A549 (cell line): Measurements from ENCODE around the gene MAPK6. TPM values are rescaled to one million over a fixed set of nuclear protein-coding genes. Genes with fewer than 3 reads are reported as not detected.

Experiments used
- ATAC-seq, 2 experiments: fragments of 200-7000 bp in 1 of 2; fragments of >200 bp in 1 of 2; cut with Nextera tagmentation in 1 of 2; cut with Tn5 transposase in 1 of 2; 3 replicates each; pipeline versions ENCODE4 v1.8.0 to v1.9.1; 2018 to 2020; ENCODE audit warnings: mild to moderate bottlenecking in 1 of 2, moderate library complexity in 1 of 2
- CTCF ChIA-PET: fragments of 300-600 bp; sonication (Branson Sonifier 250); formaldehyde crosslinking; extraction: SDS; loops from one replicate; lab custom pipeline; 2021; ENCODE audit warnings: antibody characterized with exemption, inconsistent platforms; lab: Yijun Ruan, JAX
- POLR2A ChIA-PET: fragments of 350-600 bp; formaldehyde crosslinking; extraction: SDS; loops from one replicate; lab custom pipeline; 2021; ENCODE audit warnings: antibody characterized with exemption, inconsistent platforms; lab: Yijun Ruan, JAX
- DNase-seq, 2 experiments: peaks; one replicate each; pipeline versions ENCODE4 v3.0.0 to v3.0.0-alpha.2; 2011 to 2016; ENCODE audit warnings: low read depth in 1 of 2, low spot score in 1 of 2
- FAIRE-seq: peaks from 2 replicates; lab custom pipeline; 2011; peaks lifted over from hg19 to GRCh38; lab: Jason Lieb, UNC
- H3K27ac ChIP-seq, 2 experiments: fragments of >200 bp; sonication (Bioruptor Twin); formaldehyde crosslinking; 3 replicates each; pipeline ENCODE4 v1.5.1; 2016 to 2017
- H3K4me1 ChIP-seq: fragments of >200 bp; sonication (Bioruptor Twin); formaldehyde crosslinking; 3 replicates; pipeline ENCODE4 v1.6.1; 2016
- H3K4me2 ChIP-seq: fragments of >200 bp; sonication (Bioruptor Twin); formaldehyde crosslinking; 3 replicates; pipeline ENCODE4 v1.6.1; 2016
- H3K4me3 ChIP-seq: fragments of >200 bp; sonication (Bioruptor Twin); formaldehyde crosslinking; 3 replicates; pipeline ENCODE4 v1.5.1; 2016
- H3K9me3 ChIP-seq: fragments of >200 bp; sonication (Bioruptor Twin); formaldehyde crosslinking; 3 replicates; pipeline ENCODE4 v1.6.1; 2016
- ATOH8 ChIP-seq: fragments of 250-450 bp; sonication (Bioruptor Pico); IDR thresholded peaks from 2 replicates; pipeline ENCODE4 v1.5.0; 2020; ENCODE audit warnings: low read depth, mild to moderate bottlenecking, moderate library complexity
- BHLHE40 ChIP-seq: IDR thresholded peaks from 2 replicates; pipeline ENCODE4 v1.6.1; 2012; ENCODE audit warnings: low read depth, low read length, inconsistent platforms
- CBX2 ChIP-seq: fragments of 200-600 bp; sonication (generic); IDR thresholded peaks from 2 replicates; pipeline ENCODE4 v1.6.1; 2016; ENCODE audit warnings: low read depth, mild to moderate bottlenecking, borderline replicate concordance
- CBX8 ChIP-seq: fragments of 200-600 bp; sonication (generic); IDR thresholded peaks from 2 replicates; pipeline ENCODE4 v1.6.1; 2016
- CHD2 ChIP-seq: fragments of 150-350 bp; IDR thresholded peaks from 2 replicates; pipeline ENCODE4 v1.6.1; 2014; ENCODE audit warnings: low read length; ENCODE audit not compliant: partially characterized antibody
- CHD4 ChIP-seq: fragments of 200-600 bp; sonication (generic); IDR thresholded peaks from 2 replicates; pipeline ENCODE4 v1.6.1; 2016; ENCODE audit warnings: antibody characterized with exemption, mild to moderate bottlenecking, borderline replicate concordance
- ELK1 ChIP-seq: fragments of 150-350 bp; IDR thresholded peaks from 2 replicates; pipeline ENCODE4 v1.6.1; 2014; ENCODE audit warnings: low read depth, mild to moderate bottlenecking, low read length
- FOSL2 ChIP-seq, 2 experiments: fragments of 450-650 bp in 1 of 2; fragments of >200 bp in 1 of 2; sonication (Bioruptor Twin) in 1 of 2; formaldehyde crosslinking; IDR thresholded peaks; 2 replicates each; pipeline versions ENCODE4 v1.5.0 to v1.6.1; 2016 to 2020; ENCODE audit warnings: mild to moderate bottlenecking in 1 of 2, moderate library complexity in 1 of 2
- FOXS1 ChIP-seq: fragments of 250-450 bp; sonication (Bioruptor Pico); IDR thresholded peaks from 2 replicates; pipeline ENCODE4 v1.5.0; 2020; ENCODE audit warnings: mild to moderate bottlenecking, moderate library complexity
- HDAC2 ChIP-seq: fragments of 200-600 bp; sonication (generic); IDR thresholded peaks from 2 replicates; pipeline ENCODE4 v1.6.1; 2016
- HEYL ChIP-seq: fragments of 250-450 bp; sonication (Bioruptor Pico); IDR thresholded peaks from 2 replicates; pipeline ENCODE4 v1.8.0; 2021; ENCODE audit warnings: mild to moderate bottlenecking, moderate library complexity
- HMGXB4 ChIP-seq: fragments of 250-450 bp; sonication (Bioruptor Pico); IDR thresholded peaks from 2 replicates; pipeline ENCODE4 v1.5.0; 2021; ENCODE audit warnings: mild to moderate bottlenecking, moderate library complexity, borderline replicate concordance
- HOXB5 ChIP-seq: fragments of 250-450 bp; sonication (Bioruptor Pico); IDR thresholded peaks from 2 replicates; pipeline ENCODE4 v1.5.0; 2020; ENCODE audit warnings: mild to moderate bottlenecking, moderate library complexity
- JUN ChIP-seq, 2 experiments: fragments of >200 bp; sonication (Bioruptor Twin); formaldehyde crosslinking; IDR thresholded peaks; 2 replicates in 1 of 2; 3 replicates in 1 of 2; pipeline ENCODE4 v1.6.1; 2016 to 2017
- KDM5A ChIP-seq: fragments of 200-600 bp; sonication (generic); IDR thresholded peaks from 2 replicates; pipeline ENCODE4 v1.6.1; 2016; ENCODE audit warnings: antibody characterized with exemption, mild to moderate bottlenecking
- MAFK ChIP-seq: fragments of 450-650 bp; IDR thresholded peaks from 2 replicates; pipeline ENCODE4 v1.6.1; 2014; ENCODE audit not compliant: partially characterized antibody
- MAX ChIP-seq: IDR thresholded peaks from 2 replicates; pipeline ENCODE4 v1.6.1; 2012
- MYC ChIP-seq: IDR thresholded peaks from 2 replicates; pipeline ENCODE4 v1.6.1; 2012; ENCODE audit warnings: mild to moderate bottlenecking, inconsistent platforms, low read length, improper control_type of control experiment, borderline replicate concordance
- NPAS2 ChIP-seq: fragments of 250-450 bp; sonication (Bioruptor Pico); IDR thresholded peaks from 2 replicates; pipeline ENCODE4 v1.8.0; 2022; ENCODE audit warnings: mild to moderate bottlenecking, moderate library complexity, borderline replicate concordance
- PBX3 ChIP-seq: IDR thresholded peaks from 2 replicates; pipeline ENCODE4 v1.6.1; 2012
- POLR2A ChIP-seq: IDR thresholded peaks from 2 replicates; pipeline ENCODE4 v1.6.1; 2012; ENCODE audit warnings: mild to moderate bottlenecking, low read length
- SMC3 ChIP-seq: fragments of >200 bp; sonication (Bioruptor Twin); formaldehyde crosslinking; IDR thresholded peaks from 3 replicates; pipeline ENCODE4 v1.6.1; 2018; ENCODE audit warnings: inconsistent platforms
- TP53 ChIP-seq: fragments of 250-450 bp; sonication (Bioruptor Pico); IDR thresholded peaks from 2 replicates; pipeline ENCODE4 v1.5.0; 2021; ENCODE audit warnings: mild to moderate bottlenecking, moderate library complexity
- ZC3H11A ChIP-seq: fragments of 450-650 bp; IDR thresholded peaks from 2 replicates; pipeline ENCODE4 v1.6.1; 2014; ENCODE audit warnings: antibody characterized with exemption, mild to moderate bottlenecking
- ZFP36 ChIP-seq: fragments of 450-650 bp; IDR thresholded peaks from 2 replicates; pipeline ENCODE4 v1.6.1; 2014; ENCODE audit warnings: borderline replicate concordance; ENCODE audit not compliant: partially characterized antibody
- ZNF302 ChIP-seq: fragments of 250-450 bp; sonication (Bioruptor Pico); IDR thresholded peaks from 2 replicates; pipeline ENCODE4 v1.9.0; 2021; ENCODE audit warnings: inconsistent platforms, mild to moderate bottlenecking, moderate library complexity
- WGBS: methylation state at CpG from one replicate; pipeline ENCODE4 v1.1.6; 2017; ENCODE audit errors: missing lambda C conversion rate; 5-methylcytosine and 5-hydroxymethylcytosine counted together
- polyA plus RNA-seq, 4 experiments: library from polyadenylated mRNA; depleted of rRNA in 3 of 4; stranded (reverse); fragments of >200 nt; fragmentation: RNase III in 1 of 4; extraction: RNeasy Plus Mini Kit Qiagen cat#74134 plus additional on column Dnase treatment in 1 of 4; gene quantifications; 2 replicates in 3 of 4; 3 replicates in 1 of 4; pipeline ENCODE4 v1.2.3, GENCODE V29; 2011 to 2017

MAPK6 gene
- polyA plus RNA-seq, 2 of the 4 experiments (the other 2 are of a cell fraction), result 49.1 to 126 TPM

GRCh38 chr15:51982770-51983103 lies 36.3 kb upstream of the MAPK6 start:
- H3K4me1 ChIP-seq, result peaks cover 22% of the 10 kb centered on the region
- CTCF ChIA-PET, result interaction anchor here (1.3 kb wide), 1 partner anchor 96 kb away, joined by 4 read pairs; no protein-coding TSS in a partner anchor
- FAIRE-seq (no peak), ATAC-seq (no peak), DNase-seq (peak in 1 of 2 experiments; percentile 41)
- POLR2A ChIA-PET, result no interaction called here
- peak overlapping the region; percentile 95 for H3K4me2 ChIP-seq
- H3K9me3 ChIP-seq, result no peaks in the 10 kb centered on the region
- TF ChIP-seq CHD2, result no peak
- TF ChIP-seq HEYL (CRISPR knock-in tag), result no peak
- peak; percentile 48; the same call in 1 of the 2 replicates for TF ChIP-seq HOXB5 (CRISPR knock-in tag)
- no peak overlapping the region for H3K4me3 ChIP-seq
- H3K27ac ChIP-seq, result peak overlapping the region; percentile 58 to 81; a peak in 5 of 6 replicates

- Histone ChIP-seq H3K4me3 (no peak overlapping the region), H3K4me2 (no peak overlapping the region), H3K4me1 (peaks cover 36% of the 10 kb centered on the region), H3K27ac (no peak overlapping the region; a peak in 1 of 6 replicates), H3K9me3 (no peaks in the 10 kb centered on the region)
- CTCF ChIA-PET, result interaction anchor here (1.2 to 2.3 kb wide), 2 partner anchors 80 to 87 kb away, joined by 3 to 8 read pairs; no protein-coding TSS in a partner anchor
- WGBS, result 65% methylated on average over 4 of the region's 4 CpGs
- TF ChIP-seq MAX (no peak), ELK1 (no peak), HEYL (CRISPR knock-in tag) (no peak), ZFP36 (no peak), TP53 (no peak), HDAC2 (no peak), PBX3 (no peak), POLR2A (no peak), KDM5A (no peak), CBX2 (no peak), ATOH8 (CRISPR knock-in tag) (no peak), ZNF302 (CRISPR knock-in tag) (no peak), SMC3 (no peak)
- POLR2A ChIA-PET, result no interaction called here
- ATAC-seq (no peak), DNase-seq (no peak), FAIRE-seq (no peak)
These were observed 27.9 kb upstream of the MAPK6 start for GRCh38 chr15:51991141-51991540.

- CTCF ChIA-PET, result interaction anchor here (1.2 to 2.3 kb wide), 11 partner anchors 9 to 234 kb away, joined by 3 to 9 read pairs (median 4); no protein-coding TSS in a partner anchor
- 69% methylated on average over 1 of the region's 1 CpG for WGBS
- peak overlapping the region; percentile 27 for H3K4me2 ChIP-seq
- no peaks in the 10 kb centered on the region for H3K9me3 ChIP-seq
- no peak for TF ChIP-seq JUN (IDR thresholded peaks at IDR 0.05)
- TF ChIP-seq FOSL2 (IDR thresholded peaks at IDR 0.05), result 0 out of 2 replicates have a peak, but pooled peaks have one; percentile 15
- TF ChIP-seq FOSL2 (CRISPR knock-in tag; IDR thresholded peaks at IDR 0.05), result peak; percentile 54
- FAIRE-seq (no peak), DNase-seq (peak in 1 of 2 experiments; percentile 47), ATAC-seq (peak; percentile 58 to 59; a peak in 5 of 6 replicates)
- H3K27ac ChIP-seq, result peak overlapping the region in 1 of 2 experiments; percentile 2; a peak in 1 of 6 replicates
- no peak overlapping the region for H3K4me3 ChIP-seq
- H3K4me1 ChIP-seq, result peaks cover 37% of the 10 kb centered on the region
- POLR2A ChIA-PET, result interaction anchor here (0.6 to 0.7 kb wide), 2 partner anchors 13 to 21 kb away, joined by 4 read pairs; partner anchors contain the start of gene LEO1
These were observed 26.1 kb upstream of the MAPK6 start for GRCh38 chr15:51992953-51993352.

GRCh38 chr15:52002351-52002750 lies 16.7 kb upstream of the MAPK6 start:
- Histone ChIP-seq H3K4me2 (no peak overlapping the region), H3K4me3 (no peak overlapping the region), H3K9me3 (no peaks in the 10 kb centered on the region), H3K4me1 (peaks cover 14% of the 10 kb centered on the region; the same call in 1 of the 3 replicates), H3K27ac (no peak overlapping the region)
- ChIA-PET CTCF (no interaction called here), POLR2A (no interaction called here)
- 82% methylated on average over 2 of the region's 2 CpGs for WGBS
- DNase-seq (no peak), ATAC-seq (no peak), FAIRE-seq (no peak)
- TF ChIP-seq BHLHE40 (no peak), FOSL2 (IDR thresholded peaks at IDR 0.05) (no peak), FOSL2 (CRISPR knock-in tag; IDR thresholded peaks at IDR 0.05) (no peak), MYC (no peak), ZC3H11A (no peak), HMGXB4 (no peak), MAFK (no peak), CHD4 (no peak), CBX2 (no peak), NPAS2 (CRISPR knock-in tag) (no peak), MAX (no peak), FOXS1 (CRISPR knock-in tag) (no peak), CBX8 (no peak)
